Epithelial cell of proximal tubule (primary cell): ENCODE data around the gene MAGEA9. TPM values are rescaled to one million over a fixed set of nuclear protein-coding genes. Genes with fewer than 3 reads are reported as not detected.
"Not testable (repeated sequence)": the region's sequence is repeated elsewhere in the genome, so short reads cannot be mapped to it uniquely, and the experiment has no call there.

Source experiments
- DNase-seq: peaks from one replicate; pipeline ENCODE4 v3.0.0-alpha.2; 2011; ENCODE audit warnings: low read depth
- H3K4me3 ChIP-seq: 2 replicates; pipeline ENCODE4 v1.5.1; 2011; ENCODE audit warnings: low read depth, mild to moderate bottlenecking, low read length
- total RNA-seq: library from RNA; depleted of rRNA; stranded (reverse); fragments of >200 nt; gene quantifications from 2 replicates; pipeline ENCODE4 v1.2.3, GENCODE V29; 2015
- TF ChIP-seq, protein P1 (sequence below): conservative IDR thresholded peaks from 2 replicates; pipeline ENCODE4 v1.5.1; 2012; ENCODE audit warnings: low read depth, mild to moderate bottlenecking, low read length

MAGEA9 gene
- total RNA-seq, 1 donor from 2014 or later, result not detected

DNA sequence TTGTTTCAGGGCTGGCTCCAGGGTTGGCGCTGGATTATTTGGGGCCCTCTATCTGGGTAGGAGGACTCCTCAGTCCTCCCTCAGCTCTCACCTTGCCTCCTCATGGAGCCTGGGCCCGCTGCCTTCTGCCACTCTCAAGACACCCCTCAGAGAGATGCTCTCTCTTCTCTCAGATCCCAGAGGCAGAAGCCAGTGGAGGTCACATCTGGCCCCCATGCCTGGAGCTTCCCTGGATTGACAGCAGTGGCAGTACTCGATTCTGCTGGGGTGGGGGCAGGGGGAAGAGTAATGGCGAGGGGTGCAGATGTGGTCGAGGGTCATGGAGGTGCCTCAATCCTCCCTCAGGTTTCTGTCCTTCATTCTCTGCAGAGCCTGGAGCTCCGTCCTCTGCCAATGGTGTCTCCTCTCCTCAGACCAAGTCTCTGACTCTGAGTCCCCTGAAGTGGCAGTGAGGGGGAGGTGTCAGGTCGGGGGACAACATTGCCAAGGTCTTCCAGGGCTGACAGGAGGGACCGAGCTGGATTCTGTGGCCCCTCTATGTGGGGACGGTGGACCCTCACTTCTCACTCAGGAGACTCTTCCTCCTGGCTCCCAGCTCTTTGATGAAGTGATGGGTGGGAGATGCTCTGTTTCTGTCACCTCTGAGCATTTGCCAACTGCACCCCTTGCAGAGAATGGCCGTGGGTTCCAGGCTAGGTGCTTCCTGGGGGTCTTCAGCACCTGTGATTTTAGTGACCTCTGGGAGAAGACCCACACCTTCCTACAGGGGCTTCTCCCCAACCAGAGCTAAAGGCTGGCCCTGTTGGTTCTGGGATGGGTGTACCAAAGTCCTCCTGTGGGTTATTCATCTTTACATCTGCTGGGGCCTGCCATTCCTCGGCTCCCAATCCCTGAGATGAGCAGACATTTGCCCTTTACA, 18.8 kb upstream of the MAGEA9 start:
- H3K4me3 ChIP-seq, result no peak overlapping the region
- TF ChIP-seq, protein P1, sequence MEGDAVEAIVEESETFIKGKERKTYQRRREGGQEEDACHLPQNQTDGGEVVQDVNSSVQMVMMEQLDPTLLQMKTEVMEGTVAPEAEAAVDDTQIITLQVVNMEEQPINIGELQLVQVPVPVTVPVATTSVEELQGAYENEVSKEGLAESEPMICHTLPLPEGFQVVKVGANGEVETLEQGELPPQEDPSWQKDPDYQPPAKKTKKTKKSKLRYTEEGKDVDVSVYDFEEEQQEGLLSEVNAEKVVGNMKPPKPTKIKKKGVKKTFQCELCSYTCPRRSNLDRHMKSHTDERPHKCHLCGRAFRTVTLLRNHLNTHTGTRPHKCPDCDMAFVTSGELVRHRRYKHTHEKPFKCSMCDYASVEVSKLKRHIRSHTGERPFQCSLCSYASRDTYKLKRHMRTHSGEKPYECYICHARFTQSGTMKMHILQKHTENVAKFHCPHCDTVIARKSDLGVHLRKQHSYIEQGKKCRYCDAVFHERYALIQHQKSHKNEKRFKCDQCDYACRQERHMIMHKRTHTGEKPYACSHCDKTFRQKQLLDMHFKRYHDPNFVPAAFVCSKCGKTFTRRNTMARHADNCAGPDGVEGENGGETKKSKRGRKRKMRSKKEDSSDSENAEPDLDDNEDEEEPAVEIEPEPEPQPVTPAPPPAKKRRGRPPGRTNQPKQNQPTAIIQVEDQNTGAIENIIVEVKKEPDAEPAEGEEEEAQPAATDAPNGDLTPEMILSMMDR, result no peak
- DNase-seq, result no peak

DNA sequence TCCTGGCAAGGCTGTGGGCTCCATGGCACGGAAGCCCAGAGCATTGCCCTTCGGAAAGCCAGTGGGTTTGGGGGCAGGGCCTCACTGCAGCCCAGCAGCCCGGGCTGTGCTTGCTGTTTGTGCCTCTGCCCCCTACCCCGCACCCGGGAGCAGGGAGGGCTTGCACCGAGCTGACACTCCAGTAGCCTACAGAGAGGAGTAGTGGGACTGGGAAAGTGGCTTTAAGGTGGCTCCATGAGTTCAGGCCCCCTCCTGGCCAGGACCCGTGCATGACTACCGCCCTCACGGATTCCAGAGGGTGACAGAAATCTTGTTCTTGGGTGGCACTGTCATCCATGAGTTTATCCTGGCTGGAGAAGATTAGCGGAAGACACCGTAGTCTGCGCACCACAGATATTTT, 11.4 kb upstream of the MAGEA9 start:
- DNase-seq, H3K4me3 ChIP-seq: not testable (repeated sequence)

DNA sequence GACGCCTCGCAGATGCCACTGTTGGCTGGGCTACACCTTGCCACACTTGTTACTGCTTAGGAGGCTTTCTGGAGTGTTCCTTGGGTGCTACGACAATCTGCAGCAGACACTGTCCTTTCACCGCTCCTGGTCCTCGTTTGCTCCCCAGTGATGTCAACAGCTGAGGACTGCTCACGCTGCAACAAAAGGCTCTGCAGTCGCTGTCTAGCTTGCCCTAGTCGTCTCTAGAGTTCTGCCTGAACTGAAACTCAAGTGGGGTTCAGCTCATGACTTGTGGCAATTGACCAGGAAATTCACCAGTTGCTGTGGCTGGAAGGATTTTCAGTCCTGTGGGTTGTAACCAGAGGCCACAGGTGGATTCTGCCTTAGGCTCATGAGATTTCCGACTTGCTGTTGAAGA, 8.7 kb upstream of the MAGEA9 start:
- H3K4me3 ChIP-seq, DNase-seq: not testable (repeated sequence)

DNA sequence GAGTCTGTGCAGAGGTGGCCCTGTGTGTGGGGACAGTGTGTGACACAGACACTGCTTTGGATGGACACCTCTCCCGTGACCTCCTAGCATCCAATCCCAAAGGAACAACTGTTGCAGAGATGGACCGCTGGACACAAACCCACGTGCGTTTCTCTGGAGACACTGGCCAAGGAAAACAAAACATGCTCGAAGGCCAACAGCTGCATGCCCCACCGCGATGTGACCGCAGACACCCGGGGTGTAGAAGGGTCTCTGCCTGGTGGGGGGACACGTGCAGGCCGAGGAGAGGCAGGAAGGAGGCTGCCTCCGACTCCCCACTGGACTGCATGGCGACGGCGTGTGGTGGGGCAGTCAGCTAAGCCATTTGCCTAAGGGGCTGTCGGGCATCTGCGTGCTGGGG, 8.0 kb upstream of the MAGEA9 start, which contains the start of gene HSFX1:
Gene HSFX1 (plus strand): TSS at position 301 of the 400 bp plus-strand sequence. CDS start 614 bp downstream, outside the sequence.
- not testable (repeated sequence) for H3K4me3 ChIP-seq, DNase-seq

DNA sequence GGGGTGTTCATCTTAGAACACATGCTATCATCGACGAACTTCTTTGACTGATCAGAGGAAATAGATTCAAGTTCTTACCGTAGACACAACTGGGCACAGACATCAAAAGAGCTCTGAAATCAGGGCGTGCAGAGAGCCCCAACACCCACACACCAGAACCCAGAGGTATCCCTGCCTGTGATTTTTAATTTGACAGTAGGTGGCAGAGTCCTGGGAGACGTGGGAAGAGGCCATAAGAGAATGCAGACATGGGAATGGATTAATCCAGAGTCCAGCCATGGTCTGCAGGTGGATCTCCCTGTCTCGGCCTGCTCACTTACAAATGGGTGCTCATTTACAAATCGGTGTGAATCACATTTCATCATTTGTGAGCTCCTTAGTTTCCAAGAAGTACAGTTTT, 3.7 kb upstream of the MAGEA9 start:
- DNase-seq, H3K4me3 ChIP-seq: not testable (repeated sequence)

DNA sequence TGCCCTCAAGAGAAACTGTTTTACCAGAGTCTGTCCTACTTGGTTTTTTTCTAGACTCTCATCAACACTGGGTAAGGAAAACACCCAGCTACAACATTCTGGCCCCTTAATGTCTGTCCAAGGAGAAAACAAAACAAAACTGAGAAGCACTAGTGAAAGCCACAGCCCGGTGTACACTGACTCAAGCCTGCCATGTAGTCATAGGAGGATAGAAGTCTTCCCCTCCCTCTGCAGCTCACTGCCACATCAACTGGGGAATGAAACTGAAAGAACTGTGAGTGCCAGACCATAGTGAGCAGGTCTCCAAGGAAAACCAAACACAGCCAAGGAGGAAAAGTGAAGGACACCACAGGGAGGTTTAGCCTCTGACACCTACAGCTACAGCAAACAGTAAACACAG, 13.8 kb downstream of the MAGEA9 start:
- not testable (repeated sequence) for H3K4me3 ChIP-seq, DNase-seq

DNA sequence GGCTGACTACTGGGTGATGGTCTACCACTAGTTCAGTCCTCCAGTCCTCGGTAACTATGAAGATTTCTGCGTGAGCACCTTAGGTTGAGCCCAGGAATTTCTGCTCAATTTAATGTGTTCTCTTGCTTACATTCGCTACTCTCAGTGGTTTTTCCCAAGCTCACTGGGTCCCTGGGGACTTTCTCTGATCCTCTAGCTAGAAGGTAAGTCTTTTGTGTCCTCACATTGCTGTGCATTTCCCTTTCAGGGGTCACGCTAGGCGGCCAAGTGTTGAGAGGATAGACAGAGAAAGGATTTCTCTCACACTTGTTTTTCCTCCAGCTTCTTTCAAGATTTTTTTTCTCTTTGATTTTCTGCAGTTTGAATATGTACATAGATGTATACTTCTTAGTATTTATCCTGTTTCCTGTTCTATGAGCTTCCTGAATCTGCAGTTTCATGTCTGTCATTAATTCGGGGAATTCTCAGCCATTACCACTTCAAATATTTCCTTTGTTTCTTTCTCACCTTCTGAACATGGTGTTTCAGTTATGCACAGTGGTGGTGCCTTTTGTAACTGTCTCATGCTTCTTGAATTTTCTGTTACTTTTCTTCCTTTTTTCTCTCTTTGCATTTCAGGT, 17.5 kb downstream of the MAGEA9 start:
- DNase-seq, result no peak
- H3K4me3 ChIP-seq, result no peak overlapping the region
- TF ChIP-seq, protein P1, result no peak

DNA sequence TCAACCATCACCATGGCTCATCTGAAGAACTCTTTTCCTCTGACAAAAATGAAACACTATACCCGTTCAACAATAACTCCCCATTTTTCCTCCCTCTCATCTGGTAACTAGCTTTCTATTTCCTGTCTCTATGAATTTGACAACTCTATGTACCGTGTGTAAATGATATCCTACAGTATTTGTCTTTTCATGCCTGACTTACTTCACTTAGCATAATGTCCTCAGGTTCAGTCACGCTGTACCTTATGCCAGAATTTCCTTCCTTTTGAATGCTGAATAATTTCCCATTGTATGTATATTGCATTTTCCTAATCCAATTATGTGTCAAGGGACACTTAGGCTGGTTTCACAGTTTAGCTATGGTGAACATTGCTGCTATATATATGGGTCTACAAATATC, 18.2 kb downstream of the MAGEA9 start:
- no peak overlapping the region for H3K4me3 ChIP-seq
- DNase-seq, result no peak
- TF ChIP-seq, protein P1, result no peak

DNA sequence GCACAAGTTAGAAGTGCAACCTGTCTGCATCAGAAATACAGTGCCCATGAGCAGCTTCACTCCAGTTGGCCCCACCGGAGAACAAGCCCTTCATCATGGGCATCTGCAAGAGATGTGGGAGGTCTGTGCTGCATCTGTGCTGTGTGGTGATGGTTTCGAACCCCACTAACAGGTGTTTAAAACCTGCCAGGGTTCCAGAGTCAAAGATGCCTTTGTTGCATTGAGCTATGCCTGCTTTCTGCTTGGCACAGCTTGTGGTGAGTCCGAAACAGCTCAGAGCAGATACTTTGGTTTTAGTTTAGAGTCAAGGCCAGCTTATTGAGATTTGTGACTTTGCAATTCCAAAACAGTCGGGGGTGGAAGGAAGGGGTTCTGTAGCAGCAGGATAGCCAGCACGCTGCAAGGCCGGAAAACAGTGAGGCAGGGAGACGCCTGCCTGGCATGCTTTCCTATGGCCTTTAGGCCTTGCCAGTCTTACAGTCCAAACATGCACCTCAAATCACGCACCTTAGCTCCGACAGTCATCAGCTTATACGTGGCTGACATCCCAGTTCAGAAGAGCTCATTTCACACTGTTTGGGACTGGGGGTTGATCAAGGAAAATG, 21.8 kb downstream of the MAGEA9 start:
- DNase-seq, result no peak
- H3K4me3 ChIP-seq, result no peak overlapping the region
- TF ChIP-seq, protein P1, result no peak
